Measurements from ENCODE around the gene SENP6.
"Not testable (repeated sequence)": the region's sequence is repeated elsewhere in the genome, so short reads cannot be mapped to it uniquely, and the experiment has no call there.

SENP6 gene, protein sequence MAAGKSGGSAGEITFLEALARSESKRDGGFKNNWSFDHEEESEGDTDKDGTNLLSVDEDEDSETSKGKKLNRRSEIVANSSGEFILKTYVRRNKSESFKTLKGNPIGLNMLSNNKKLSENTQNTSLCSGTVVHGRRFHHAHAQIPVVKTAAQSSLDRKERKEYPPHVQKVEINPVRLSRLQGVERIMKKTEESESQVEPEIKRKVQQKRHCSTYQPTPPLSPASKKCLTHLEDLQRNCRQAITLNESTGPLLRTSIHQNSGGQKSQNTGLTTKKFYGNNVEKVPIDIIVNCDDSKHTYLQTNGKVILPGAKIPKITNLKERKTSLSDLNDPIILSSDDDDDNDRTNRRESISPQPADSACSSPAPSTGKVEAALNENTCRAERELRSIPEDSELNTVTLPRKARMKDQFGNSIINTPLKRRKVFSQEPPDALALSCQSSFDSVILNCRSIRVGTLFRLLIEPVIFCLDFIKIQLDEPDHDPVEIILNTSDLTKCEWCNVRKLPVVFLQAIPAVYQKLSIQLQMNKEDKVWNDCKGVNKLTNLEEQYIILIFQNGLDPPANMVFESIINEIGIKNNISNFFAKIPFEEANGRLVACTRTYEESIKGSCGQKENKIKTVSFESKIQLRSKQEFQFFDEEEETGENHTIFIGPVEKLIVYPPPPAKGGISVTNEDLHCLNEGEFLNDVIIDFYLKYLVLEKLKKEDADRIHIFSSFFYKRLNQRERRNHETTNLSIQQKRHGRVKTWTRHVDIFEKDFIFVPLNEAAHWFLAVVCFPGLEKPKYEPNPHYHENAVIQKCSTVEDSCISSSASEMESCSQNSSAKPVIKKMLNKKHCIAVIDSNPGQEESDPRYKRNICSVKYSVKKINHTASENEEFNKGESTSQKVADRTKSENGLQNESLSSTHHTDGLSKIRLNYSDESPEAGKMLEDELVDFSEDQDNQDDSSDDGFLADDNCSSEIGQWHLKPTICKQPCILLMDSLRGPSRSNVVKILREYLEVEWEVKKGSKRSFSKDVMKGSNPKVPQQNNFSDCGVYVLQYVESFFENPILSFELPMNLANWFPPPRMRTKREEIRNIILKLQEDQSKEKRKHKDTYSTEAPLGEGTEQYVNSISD

DNA sequence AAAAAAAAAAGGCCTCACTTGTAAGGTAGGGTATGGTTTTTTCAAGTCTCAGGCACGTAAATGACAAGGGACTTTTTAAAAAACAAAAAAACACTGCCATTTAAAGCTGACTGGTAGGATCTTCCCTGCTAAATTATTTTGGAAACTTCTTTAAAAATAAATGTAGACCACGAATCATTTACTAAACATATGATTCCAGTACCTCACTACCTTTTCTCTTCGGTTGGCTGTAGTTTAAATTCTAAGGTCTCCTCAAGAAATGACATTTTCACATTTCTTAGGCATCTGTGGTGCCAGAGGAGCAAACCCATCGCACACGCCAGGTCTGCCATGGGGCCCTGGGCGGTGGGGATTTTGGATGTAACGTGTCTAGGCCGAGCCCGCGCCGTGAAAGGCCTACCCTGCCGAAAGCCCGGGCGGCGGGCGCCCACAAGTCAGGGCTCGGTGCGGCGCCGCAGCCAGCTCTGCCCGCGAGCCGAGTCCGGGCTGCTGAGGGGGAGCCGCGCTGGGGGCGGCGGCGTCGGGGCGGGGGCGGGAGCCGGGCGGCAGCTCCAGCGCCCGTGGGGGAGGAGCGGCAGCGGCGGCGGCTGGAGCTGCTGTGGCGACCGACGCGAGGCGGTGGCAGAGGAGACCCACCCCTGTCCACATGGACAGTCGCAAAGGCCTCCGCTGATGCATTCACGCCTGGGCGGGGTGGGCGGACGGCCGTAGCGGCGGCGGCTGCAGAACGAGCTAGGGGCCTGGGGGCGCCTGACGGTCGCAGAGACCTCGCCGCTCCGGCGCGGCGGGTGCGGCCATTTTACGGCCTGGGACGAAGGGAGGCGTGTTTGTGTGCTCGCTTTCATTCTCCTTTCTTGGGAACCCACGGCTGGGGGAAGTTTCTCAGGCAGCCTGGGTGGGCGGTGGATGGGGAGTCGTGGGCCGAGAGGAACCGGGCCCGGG is at the start of gene SENP6:
Gene SENP6 (plus strand): TSS at position 577 of the 942 bp plus-strand sequence. CDS start 645 bp downstream, outside the sequence.
- ATAC-seq = peak; percentile 77 to 80

DNA sequence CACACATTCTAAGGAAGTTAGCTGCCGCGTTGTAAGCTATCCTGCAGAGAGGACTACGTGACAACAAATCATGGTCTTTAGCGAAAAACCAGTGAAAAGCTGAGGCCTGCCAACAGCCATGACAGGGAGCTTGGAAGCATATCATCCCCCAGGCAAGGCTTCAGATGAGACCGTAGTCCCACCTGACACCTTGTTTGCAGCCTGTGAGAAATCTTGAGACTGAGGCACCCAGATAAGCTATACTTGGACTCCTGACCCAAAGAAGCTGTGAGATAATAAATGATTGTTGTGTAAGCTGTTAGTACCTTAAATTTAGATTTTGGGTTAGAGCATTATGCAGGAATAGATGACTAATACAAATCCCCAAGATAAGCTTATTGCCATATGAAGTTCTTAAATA is 45.4 kb upstream of the SENP6 start:
- no peak for ATAC-seq

DNA sequence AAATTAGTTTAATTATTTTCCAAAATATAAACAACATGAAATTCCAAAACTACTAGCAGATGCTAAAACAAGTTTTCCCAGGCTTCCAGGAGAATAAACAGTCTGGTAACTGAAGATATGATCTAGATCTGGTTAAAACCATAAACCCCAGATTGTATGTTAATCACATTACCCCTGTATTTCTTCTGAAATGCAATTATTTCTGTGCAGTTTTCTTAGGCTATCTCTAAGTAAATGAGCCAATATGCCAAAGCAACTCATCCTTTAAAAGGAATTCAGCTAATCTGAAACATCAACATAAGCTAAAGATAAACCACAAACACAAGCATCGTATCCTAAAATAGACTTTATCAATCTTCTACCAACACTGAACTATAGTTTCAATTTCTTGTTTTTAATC is 44.6 kb upstream of the SENP6 start:
- no peak for ATAC-seq

DNA sequence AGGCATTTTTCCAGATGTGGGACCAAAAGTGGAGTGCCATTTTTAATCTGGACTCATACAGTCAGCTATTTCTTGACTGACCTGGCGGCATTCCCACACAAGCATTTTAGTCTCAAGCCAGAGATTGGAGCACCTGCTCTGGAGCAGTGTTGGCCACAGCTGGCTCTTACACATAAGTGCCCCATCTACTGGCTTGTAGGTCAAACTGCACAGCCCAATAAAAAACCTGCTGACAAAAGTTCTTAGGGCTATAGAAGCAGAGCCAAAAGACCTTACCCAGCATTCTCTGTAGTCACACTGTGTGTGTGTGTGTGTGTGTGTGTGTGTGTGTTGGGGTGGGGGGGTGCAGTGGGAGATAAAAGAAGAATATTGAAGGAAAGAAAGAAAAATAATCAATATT is 38.6 kb upstream of the SENP6 start:
- peak in 1 of 2 donors; percentile 45 for ATAC-seq

DNA sequence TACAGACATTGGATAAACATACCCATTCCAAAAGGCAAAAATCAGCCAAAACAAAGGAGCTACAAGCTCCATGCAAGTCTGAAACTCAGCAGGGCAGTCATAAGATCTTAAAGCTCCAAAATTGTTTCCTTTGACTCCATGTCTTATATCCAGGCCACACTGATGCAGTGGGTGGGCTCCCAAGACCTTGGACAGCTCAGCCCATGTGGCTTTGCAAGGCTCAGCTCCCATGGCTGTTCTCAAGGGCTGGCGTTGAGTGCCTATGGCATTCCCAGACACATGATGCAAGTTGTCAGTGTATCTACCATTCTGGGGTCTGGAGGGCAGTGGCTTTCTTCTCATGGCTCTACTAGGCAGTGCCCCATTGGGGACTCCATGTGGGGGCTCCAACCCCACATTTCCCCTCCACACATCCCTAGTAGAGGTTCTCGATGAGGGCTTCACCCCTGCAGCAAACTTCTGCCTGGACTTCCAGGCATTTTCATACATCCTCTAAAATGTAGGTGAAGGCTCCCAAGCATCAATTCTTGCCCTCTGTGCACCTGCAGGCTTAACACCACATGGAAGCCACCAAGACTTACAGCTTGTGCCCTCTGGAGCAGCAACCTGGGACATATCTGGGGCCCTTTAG is 35.4 kb upstream of the SENP6 start:
- no peak for ATAC-seq

DNA sequence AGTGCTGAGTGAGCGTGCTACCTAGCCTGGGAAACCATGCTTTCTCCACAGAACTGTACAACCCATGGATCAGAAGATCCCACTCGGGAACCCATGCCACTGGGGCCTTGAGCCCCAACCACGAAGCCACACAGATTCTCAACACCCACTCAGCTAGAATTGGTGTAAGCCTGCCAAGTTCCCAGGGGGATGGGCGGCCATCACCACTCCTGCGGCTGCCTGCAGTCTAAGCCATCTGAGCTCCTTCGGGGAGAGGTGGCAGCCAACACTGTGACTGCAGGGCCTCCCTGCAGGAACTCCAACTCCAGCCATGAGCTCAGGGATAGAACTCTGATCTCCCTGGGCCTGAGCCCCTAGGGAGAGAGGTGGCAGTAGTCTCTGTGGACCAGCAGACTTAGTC is 33.6 kb upstream of the SENP6 start:
- no peak for ATAC-seq

DNA sequence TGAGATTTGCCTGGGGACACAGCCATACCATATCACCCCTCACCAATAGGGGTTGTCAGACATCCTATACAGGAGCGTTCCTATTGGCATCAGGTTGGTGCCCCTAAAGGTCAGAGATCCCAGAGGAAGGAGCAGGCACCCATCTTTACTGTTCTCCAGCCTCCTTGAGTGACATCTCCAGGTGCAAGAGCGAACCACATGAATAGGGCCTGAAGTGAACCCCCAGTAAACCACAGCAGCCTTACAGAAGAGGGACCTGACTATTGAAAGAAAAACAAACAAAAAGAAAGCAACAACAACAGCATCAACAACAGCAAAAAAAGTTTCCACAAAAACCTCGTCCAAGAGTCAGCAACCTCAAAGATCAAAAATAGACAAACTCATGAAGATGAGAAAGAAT is 32.7 kb upstream of the SENP6 start:
- no peak for ATAC-seq

DNA sequence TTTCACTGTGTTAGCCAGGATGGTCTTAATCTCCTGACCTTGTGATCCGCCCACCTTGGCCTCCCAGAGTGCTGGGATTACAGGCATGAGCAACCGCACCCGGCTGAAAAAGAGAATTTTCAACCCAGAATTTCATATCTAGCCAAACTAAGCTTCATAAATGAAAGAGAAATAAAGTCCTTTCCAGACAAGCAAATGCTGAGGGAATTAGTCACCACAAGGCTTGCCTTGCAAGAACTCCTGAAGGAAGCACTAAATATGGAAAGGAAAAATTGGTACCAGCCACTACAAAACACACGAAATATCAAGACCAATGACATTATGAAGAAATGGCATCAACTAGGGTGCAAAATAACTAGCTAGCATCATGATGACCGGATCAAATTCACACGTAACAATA is 31.0 kb upstream of the SENP6 start:
- not testable (repeated sequence) for ATAC-seq

DNA sequence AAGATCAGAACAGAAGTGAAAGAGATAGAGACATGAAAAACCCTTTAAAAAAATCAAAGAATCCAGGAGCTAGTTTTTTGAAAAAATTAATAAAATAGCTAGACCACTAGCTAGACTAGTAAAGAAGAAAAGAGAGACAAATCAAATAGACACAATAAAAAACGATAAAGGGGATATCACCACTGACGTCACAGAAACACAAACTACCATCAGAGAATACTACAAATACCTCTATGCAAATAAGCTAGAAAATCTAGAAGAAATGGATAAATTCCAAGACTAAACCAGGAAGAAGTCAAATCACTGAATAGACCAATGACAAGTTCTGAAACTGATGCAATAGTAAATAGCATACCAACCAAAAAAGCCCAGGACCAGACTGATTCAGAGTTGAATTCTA is 29.6 kb upstream of the SENP6 start:
- no peak for ATAC-seq

DNA sequence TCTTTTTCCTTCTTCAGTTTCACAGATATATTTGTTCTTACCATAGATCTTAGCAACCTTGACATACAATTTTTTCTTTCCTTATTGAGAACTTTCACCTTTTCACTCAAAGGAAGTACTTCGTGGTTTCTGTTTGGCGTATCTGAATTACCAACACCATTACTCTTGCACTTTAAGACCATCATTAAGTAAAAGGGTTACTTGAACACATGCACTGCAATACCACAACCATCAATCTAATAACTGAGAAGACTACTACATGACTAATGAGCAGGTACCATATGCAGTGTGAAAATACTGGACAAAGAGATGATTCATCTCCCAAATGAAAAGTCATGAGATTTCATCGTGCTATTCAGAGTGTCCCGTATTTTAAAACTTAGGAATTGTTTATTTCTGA is 21.7 kb upstream of the SENP6 start:
- peak; percentile 65 to 76 for ATAC-seq

DNA sequence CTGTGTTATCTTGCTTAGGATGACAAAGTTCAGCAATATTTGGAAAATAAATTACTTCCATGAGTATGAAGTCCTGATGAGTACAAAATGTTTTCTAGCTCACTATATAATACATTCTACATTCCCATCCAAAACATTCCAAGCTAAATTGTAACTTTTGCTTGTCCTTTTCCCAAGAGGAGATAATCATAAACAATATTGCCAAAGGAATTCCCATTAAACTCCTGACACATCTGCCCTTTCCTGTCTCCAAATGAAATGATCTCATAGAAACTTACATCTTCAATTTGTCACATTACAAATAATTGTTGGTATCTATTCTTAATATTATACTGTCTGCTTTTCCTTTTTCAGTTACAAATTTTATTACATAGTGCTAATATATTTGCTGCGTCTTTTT is 20.4 kb upstream of the SENP6 start:
- no peak for ATAC-seq

DNA sequence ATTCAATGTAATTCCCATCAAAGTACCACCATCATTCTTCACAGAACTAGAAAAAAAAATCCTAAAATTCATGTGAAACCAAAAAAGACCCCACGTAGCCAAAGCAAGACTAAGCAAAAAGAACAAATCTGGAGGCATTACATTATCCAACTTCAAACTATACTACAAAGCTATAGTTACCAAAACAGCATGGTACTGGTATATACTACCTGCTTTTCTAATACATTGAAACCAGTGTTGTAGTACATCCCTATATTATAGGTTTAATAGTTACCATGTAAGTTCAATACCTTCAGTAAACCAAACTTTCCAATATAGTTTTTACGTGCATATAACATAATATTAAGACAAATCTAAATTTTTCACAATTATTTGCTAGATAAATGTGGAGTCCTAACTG is 17.1 kb upstream of the SENP6 start:
- not testable (repeated sequence) for ATAC-seq

DNA sequence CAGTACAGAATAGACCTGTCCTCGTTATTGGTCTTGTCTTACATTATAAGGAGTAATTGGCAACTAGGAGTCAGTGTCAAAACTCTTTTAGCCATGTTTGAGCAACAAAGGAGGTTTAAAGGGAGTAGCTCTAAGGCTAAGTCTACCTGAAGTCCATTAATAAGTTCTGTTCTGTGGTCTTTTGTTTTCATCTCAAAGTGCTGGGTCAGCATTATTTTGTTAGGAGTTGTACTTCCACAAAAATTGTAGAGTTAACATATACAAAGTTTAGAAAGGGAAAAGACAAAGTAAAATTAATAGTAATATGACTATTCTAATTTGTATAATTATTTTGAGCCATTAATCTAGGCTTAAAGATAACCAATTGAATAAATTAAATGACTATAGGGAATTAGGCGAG is 12.7 kb upstream of the SENP6 start:
- no peak for ATAC-seq

DNA sequence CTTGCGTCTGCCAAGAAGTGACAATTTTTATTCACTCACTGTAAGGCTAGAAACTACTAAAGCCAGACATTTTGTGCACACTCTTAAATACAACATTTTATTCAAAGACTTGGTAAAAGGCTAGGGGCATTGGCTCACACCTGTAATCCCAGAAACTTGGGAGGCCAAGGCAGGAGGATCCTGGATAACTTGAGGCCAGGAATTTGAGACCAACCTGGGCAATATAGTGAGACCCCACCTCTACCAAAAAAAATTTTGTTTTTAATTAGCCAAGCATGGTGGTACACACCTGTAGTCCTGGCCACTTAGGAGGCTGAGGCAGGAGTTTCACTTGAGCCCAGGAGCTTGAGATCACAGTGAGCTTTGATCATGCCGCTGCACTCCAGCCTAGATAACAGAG is 11.3 kb upstream of the SENP6 start:
- ATAC-seq = no peak

DNA sequence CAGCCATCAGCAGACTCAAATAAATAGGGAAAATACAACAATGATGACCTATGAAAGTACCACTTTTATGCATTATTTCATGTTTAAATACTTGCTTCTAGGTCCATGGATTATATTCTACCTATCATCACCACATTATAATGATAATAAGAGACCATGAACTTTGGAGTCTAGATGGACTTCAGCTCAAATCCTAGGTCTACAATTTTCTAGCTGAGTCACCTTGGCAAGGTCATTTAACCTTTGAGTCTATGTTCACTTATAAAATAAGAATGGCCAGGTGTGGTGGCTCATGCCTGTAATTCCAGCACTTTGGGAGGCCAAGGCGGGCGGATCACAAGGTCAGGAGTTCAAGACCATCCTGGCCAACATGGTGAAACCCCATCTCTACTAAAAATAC is 5.3 kb upstream of the SENP6 start:
- not testable (repeated sequence) for ATAC-seq

DNA sequence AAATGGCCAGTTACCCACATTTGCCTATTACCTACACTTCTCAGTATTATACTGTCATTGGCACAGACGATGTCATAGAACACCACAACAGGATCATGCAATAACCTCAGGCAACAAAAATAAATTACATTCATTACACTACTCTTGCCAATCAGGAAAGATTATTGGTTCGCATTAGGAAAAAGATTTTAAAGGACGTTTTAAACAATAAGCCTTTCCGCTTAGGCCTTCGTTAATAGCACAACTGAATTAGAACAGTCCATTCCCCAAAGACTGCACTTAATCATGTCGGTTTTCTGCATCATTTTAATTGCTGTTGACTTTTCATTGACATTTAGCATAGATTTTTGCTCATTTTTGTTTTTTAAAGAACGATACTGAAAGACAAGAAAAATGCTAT is 912 bp upstream of the SENP6 start:
- no peak for ATAC-seq

DNA sequence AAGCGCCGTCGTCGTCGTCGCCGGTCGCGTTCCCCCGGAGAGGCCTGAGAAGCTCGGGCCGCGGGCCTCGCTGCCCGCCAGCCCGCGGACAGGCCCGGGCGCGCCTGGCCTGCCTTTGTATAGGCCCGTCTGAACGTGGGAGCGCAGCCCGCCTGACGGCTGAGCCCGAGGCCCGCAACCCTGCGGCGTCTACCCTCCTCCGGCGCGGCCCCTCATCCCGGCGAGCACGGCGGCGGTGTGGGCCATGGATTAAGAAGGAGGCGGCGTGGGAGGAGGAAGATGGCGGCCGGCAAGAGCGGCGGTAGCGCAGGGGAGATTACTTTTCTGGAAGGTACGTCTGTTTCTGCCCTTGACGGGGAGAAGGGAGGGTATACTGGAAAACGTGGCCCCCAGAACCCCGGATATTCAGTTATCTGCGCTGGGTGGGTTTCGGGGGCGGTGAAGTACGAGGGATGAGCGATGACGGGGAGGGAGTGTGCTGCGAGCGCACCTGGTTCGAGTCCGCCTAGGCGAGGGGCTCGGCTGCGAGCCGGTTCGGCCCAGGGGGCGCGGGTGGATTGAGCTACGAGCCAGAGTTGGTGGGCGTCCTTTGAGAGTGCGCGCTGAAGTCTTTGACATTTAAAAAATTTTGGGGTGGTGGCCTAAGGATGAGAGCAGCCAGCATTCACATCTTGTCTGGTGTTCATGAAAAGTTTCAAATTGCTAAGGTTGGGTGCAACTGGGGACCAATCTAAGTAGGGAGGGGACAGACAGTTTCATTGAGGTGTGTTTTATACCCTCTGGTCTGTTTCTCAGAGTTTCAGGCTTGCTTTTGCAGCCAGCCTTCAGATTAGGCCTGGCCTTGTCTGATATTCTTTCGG is 796 bp downstream of the SENP6 start:
- peak; percentile 33 to 39 for ATAC-seq

DNA sequence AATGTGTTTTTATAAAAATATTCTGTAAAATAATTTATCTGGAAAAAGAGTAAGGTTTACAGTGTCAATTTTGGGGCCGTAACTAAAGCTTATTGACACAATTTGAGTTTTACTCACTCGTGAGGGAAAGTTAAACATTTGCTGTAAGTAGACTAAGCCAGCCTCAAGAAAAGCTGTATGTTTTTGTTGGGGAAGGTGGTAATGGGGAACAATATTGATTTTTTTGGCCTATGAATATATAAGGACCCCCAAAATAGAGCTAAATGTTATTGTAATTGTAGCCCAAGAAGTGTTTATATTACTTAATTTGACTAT is 1.4 kb downstream of the SENP6 start:
- no peak for ATAC-seq

DNA sequence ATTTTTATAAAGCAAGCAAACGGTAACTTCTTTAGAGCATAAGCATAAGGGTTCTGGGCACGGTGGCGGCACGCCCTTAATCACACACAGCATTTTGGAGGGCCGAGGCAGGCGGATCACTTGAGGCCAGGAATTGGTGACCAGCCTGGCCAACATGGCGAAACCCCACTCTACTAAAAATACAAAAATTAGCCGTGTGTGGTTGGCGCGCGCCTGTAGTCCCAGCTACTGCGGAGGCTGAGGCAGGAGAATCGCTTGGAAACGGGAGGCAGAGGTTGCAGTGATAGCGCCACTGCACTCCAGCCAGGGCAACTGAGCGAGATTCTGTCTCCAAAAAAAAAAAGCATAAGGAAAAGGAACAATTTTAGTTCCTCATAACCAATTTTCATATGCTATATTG is 2.6 kb downstream of the SENP6 start:
- no peak for ATAC-seq

DNA sequence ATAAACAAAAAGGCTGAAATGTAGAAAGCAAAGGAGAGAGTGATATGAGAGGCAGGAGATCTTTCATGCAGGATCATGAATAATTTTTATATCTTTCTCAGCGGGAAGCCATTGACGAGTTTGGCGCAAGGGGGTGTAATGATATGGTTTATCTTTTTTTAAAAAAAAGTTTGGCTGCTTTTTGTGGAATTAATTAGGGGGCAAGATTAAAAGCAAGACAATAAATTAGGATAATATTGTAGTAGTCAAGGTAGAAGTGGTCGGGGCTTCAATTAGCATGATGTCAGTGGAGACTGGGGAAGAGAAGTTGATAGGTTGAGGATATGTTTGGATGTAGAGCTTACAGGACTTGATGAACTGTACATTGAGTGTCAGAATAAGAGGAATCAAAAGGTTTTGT is 4.0 kb downstream of the SENP6 start:
- ATAC-seq = no peak

DNA sequence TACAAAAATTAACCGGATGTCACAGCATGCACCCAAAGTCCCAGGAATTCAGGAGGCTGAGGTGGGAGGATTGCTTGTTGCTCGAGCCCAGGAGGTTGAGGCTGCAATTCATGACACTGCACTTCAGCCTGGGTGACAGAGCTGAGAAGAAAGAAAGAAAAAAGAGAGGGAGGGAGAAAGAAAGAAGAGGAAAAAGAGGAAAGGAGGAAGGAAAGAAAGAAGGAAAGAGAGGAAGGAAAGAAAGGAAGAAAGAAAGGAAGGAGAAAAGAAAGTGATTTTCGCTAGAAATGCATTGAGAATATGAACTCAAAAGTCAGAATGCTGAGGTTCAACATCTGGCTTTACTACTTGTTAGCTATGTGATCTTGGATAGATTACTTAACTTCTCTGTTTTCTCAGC is 6.6 kb downstream of the SENP6 start:
- no peak for ATAC-seq
